SK-N-SH treated with all-trans-retinoic acid at 6 μM for 48 hours (cell line): ENCODE data around the gene RASD2.

Source experiments
- ATAC-seq: fragments of 200-7000 bp; cut with Tn5 transposase; 3 replicates; pipeline ENCODE4 v1.9.1; 2020; ENCODE audit warnings: mild to moderate bottlenecking, moderate library complexity
- ARNTL ChIP-seq: fragments of 450-650 bp; formaldehyde crosslinking; IDR thresholded peaks from 2 replicates; pipeline ENCODE4 v1.5.0; 2020; ENCODE audit warnings: low read depth, mild to moderate bottlenecking, moderate library complexity, borderline replicate concordance
- BACH2 ChIP-seq: fragments of 250-450 bp; sonication (Bioruptor Pico); IDR thresholded peaks from 2 replicates; pipeline ENCODE4 v1.9.0; 2021; ENCODE audit warnings: mild to moderate bottlenecking, borderline replicate concordance
- CSDC2 ChIP-seq: fragments of 250-450 bp; sonication (Bioruptor Pico); IDR thresholded peaks from 2 replicates; pipeline ENCODE4 v1.5.0; 2020; ENCODE audit warnings: mild to moderate bottlenecking, moderate library complexity
- ESRRG ChIP-seq: fragments of 250-450 bp; sonication (Bioruptor Pico); IDR thresholded peaks from 2 replicates; pipeline ENCODE4 v1.6.1; 2021; ENCODE audit warnings: mild to moderate bottlenecking
- GLIS3 ChIP-seq: fragments of 250-450 bp; sonication (Bioruptor Pico); IDR thresholded peaks from 2 replicates; pipeline ENCODE4 v1.5.0; 2020; ENCODE audit warnings: mild to moderate bottlenecking, moderate library complexity
- ISL1 ChIP-seq: fragments of 250-450 bp; sonication (Bioruptor Pico); IDR thresholded peaks from 2 replicates; pipeline ENCODE4 v2.1.2; 2022; ENCODE audit warnings: mild to moderate bottlenecking, moderate library complexity
- OSR1 ChIP-seq: fragments of 250-450 bp; sonication (Bioruptor Pico); IDR thresholded peaks from 2 replicates; pipeline ENCODE4 v1.8.0; 2022; ENCODE audit warnings: moderate library complexity, mild to moderate bottlenecking, inconsistent platforms
- PPARA ChIP-seq: fragments of 250-450 bp; sonication (Bioruptor Pico); IDR thresholded peaks from 2 replicates; pipeline ENCODE4 v1.5.0; 2020; ENCODE audit warnings: mild to moderate bottlenecking, borderline replicate concordance
- SNAI2 ChIP-seq: fragments of 250-450 bp; sonication (Bioruptor Pico); IDR thresholded peaks from 2 replicates; pipeline ENCODE4 v1.5.0; 2020; ENCODE audit warnings: mild to moderate bottlenecking, moderate library complexity
- TCF4 ChIP-seq: fragments of 250-450 bp; sonication (Bioruptor Pico); IDR thresholded peaks from 2 replicates; pipeline ENCODE4 v1.8.0; 2021; ENCODE audit warnings: mild to moderate bottlenecking, moderate library complexity, borderline replicate concordance
- ZC3H10 ChIP-seq: fragments of 250-450 bp; sonication (Bioruptor Pico); IDR thresholded peaks from 2 replicates; pipeline ENCODE4 v1.5.1; 2021; ENCODE audit warnings: mild to moderate bottlenecking, moderate library complexity
- ZFP3 ChIP-seq: fragments of 250-450 bp; sonication (Bioruptor Pico); IDR thresholded peaks from 2 replicates; pipeline ENCODE4 v1.5.0; 2020; ENCODE audit warnings: mild to moderate bottlenecking, moderate library complexity
- ZFP30 ChIP-seq: fragments of 450-650 bp; formaldehyde crosslinking; IDR thresholded peaks from 2 replicates; pipeline ENCODE4 v1.5.0; 2022; ENCODE audit warnings: mild to moderate bottlenecking, moderate library complexity
- ZNF565 ChIP-seq: fragments of 450-650 bp; formaldehyde crosslinking; conservative IDR thresholded peaks from 2 replicates; pipeline ENCODE4 v1.5.0; 2020; ENCODE audit warnings: low read depth, mild to moderate bottlenecking, moderate library complexity
- ZNF70 ChIP-seq: fragments of 450-650 bp; formaldehyde crosslinking; IDR thresholded peaks from 2 replicates; pipeline ENCODE4 v1.5.0; 2020; ENCODE audit warnings: mild to moderate bottlenecking, moderate library complexity
- TF ChIP-seq, protein P1 (sequence below): fragments of 250-450 bp; sonication (Bioruptor Pico); IDR thresholded peaks from 2 replicates; pipeline ENCODE4 v1.5.0; 2020; ENCODE audit warnings: mild to moderate bottlenecking, moderate library complexity
- TF ChIP-seq, protein P2 (sequence below): fragments of 250-450 bp; sonication (Bioruptor Pico); IDR thresholded peaks from 2 replicates; pipeline ENCODE4 v1.5.1; 2020; ENCODE audit warnings: low read depth, mild to moderate bottlenecking, moderate library complexity
- TF ChIP-seq, protein P3 (sequence below): fragments of 250-450 bp; sonication (Bioruptor Pico); IDR thresholded peaks from 2 replicates; pipeline ENCODE4 v1.8.0; 2020; ENCODE audit warnings: mild to moderate bottlenecking, moderate library complexity, borderline replicate concordance
- TF ChIP-seq, protein P4 (sequence below): fragments of 250-450 bp; sonication (Bioruptor Pico); IDR thresholded peaks from 2 replicates; pipeline ENCODE4 v1.8.0; 2021; ENCODE audit warnings: low read depth, mild to moderate bottlenecking, moderate library complexity, borderline replicate concordance
- TF ChIP-seq, protein P5 (sequence below): fragments of 250-450 bp; sonication (Bioruptor Pico); IDR thresholded peaks from 2 replicates; pipeline ENCODE4 v1.5.1; 2021; ENCODE audit warnings: mild to moderate bottlenecking, moderate library complexity

RASD2 gene

DNA sequence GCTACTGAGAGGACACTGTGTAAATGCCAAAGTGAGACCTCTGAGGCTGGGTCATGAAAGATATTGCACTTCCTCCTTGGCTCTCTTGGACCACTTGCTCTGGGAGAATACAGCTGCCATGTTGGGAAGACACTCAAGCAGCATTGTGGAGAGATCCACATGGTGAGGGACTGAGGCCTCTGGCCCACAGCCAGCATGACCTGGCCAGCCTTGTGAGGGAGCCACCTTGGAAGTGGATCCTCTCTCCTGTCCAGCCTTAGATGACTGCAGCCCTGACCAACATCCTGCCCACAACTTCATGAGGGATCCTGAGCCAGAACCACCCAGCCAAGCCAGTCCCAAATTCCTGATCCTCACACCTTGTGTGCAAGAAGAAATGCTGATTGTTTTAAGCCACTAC lies 46.1 kb downstream of the RASD2 start:
- ATAC-seq, result no peak
- TF ChIP-seq OSR1 (CRISPR knock-in tag) (no peak), ZFP30 (no peak), ZC3H10 (CRISPR knock-in tag) (no peak), ZNF565 (peak; percentile 87; the same call in 1 of the 2 replicates)

DNA sequence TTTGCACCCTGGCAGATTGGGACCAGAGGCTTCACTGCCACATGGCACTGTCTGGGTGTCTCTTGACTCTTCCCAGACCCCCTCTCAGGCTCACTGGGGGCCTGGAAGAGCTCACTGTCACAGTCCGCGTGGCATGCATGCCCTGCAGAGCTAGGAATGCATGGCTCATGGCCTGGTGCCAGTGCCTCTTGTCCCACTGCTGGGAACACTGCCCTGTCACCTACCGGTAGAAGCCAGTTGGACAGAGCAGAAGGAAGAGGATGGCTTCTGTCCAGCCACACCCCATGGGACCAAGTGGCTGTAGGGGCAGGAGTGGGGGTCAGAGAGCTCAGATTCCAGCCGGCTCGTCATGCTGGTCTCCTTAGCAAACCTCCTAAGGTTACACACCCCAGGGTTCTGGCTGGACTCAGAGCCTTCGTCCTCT lies 46.8 kb downstream of the RASD2 start:
- TF ChIP-seq ZC3H10 (CRISPR knock-in tag) (no peak), ARNTL (no peak), TCF4 (CRISPR knock-in tag) (peak; percentile 83)
- TF ChIP-seq, protein P1, sequence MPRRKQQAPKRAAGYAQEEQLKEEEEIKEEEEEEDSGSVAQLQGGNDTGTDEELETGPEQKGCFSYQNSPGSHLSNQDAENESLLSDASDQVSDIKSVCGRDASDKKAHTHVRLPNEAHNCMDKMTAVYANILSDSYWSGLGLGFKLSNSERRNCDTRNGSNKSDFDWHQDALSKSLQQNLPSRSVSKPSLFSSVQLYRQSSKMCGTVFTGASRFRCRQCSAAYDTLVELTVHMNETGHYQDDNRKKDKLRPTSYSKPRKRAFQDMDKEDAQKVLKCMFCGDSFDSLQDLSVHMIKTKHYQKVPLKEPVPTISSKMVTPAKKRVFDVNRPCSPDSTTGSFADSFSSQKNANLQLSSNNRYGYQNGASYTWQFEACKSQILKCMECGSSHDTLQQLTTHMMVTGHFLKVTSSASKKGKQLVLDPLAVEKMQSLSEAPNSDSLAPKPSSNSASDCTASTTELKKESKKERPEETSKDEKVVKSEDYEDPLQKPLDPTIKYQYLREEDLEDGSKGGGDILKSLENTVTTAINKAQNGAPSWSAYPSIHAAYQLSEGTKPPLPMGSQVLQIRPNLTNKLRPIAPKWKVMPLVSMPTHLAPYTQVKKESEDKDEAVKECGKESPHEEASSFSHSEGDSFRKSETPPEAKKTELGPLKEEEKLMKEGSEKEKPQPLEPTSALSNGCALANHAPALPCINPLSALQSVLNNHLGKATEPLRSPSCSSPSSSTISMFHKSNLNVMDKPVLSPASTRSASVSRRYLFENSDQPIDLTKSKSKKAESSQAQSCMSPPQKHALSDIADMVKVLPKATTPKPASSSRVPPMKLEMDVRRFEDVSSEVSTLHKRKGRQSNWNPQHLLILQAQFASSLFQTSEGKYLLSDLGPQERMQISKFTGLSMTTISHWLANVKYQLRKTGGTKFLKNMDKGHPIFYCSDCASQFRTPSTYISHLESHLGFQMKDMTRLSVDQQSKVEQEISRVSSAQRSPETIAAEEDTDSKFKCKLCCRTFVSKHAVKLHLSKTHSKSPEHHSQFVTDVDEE (CRISPR knock-in tag), result peak; percentile 52; the same call in 1 of the 2 replicates

DNA sequence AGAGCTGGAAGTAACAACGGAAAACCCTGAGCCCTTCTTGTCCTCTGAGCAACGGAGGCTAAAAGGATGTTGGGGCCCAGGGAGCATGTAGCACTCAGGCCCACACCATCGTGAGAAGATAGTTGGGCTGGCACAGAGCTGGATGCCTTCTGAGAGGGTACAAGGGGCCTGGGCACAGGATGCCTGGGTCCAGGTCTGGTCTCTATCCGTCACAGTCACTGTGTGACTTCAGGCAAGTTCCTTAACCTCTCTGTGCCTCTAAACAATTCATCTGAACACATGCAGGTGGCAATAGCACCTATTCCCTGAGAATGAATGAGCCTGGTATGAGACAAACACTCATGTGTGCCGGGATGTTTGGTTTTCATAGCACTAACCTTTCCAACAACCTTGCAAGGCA lies 47.3 kb downstream of the RASD2 start:
- ATAC-seq, result no peak
- TF ChIP-seq CSDC2 (no peak), GLIS3 (CRISPR knock-in tag) (no peak)
- TF ChIP-seq, protein P2, sequence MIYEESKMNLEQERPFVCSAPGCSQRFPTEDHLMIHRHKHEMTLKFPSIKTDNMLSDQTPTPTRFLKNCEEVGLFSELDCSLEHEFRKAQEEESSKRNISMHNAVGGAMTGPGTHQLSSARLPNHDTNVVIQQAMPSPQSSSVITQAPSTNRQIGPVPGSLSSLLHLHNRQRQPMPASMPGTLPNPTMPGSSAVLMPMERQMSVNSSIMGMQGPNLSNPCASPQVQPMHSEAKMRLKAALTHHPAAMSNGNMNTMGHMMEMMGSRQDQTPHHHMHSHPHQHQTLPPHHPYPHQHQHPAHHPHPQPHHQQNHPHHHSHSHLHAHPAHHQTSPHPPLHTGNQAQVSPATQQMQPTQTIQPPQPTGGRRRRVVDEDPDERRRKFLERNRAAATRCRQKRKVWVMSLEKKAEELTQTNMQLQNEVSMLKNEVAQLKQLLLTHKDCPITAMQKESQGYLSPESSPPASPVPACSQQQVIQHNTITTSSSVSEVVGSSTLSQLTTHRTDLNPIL (CRISPR knock-in tag), result no peak
- TF ChIP-seq, all 23 proteins: peak for 0

More for the DNA sequence above, 46.8 kb downstream of the RASD2 start:
- ATAC-seq, result peak; percentile 38

DNA sequence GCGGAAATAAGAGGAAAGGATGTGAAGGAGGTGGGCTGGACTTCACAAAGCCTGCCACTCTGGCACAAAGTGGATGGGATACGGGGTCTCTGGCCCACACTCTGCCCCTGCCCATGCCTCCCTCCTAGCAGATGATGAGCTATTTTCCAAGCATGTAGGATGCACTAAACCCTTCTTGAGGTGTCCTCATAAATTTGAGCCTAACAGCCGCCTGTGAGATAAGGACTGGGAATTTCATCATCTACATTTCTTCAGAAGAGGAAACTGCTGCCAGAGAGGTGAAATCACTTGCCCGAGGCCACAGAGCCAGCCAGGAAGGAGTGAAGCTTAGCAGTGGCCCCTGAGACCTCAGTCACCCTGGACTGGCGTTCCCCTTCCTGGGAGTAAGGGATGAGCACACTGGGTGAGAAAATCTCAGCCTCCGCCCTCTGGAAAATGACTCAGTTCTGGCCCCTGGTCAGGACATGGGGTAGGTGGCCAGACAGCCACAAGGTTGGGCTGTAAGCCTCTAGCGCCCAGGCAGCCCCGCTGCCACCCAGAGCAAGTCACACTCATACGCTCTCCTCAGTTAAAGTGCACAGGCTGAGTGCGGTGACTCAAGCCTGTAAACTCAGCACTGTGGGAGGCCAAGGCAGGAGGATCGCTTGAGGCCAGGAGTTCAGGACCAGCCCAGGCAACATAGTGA lies 48.6 kb downstream of the RASD2 start:
- no peak for TF ChIP-seq TCF4 (CRISPR knock-in tag)
- TF ChIP-seq, protein P1 (CRISPR knock-in tag), result no peak
- TF ChIP-seq ZFP30, result no peak
- peak; percentile 82 for TF ChIP-seq ZFP3 (CRISPR knock-in tag)
- peak; percentile 75 for TF ChIP-seq ISL1 (CRISPR knock-in tag)
- ATAC-seq, result peak; percentile 56

DNA sequence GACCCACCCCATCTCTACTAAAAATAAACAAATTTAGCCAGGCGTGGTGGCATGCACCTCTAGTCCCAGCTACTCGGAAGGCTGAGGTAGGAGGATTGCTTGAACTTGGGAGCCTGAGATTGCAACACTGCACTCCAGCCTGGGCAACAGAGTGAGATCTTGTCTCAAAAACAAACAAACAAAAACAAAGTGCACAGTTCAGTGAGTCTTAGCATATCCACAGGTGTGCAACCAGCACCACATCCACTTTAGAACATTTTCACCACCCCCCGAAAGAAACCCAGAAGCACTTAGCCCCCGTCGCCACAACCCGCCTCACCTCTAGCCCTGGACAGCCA lies 49.1 kb downstream of the RASD2 start:
- ATAC-seq, result no peak
- no peak for TF ChIP-seq TCF4 (CRISPR knock-in tag)
- TF ChIP-seq, protein P3, sequence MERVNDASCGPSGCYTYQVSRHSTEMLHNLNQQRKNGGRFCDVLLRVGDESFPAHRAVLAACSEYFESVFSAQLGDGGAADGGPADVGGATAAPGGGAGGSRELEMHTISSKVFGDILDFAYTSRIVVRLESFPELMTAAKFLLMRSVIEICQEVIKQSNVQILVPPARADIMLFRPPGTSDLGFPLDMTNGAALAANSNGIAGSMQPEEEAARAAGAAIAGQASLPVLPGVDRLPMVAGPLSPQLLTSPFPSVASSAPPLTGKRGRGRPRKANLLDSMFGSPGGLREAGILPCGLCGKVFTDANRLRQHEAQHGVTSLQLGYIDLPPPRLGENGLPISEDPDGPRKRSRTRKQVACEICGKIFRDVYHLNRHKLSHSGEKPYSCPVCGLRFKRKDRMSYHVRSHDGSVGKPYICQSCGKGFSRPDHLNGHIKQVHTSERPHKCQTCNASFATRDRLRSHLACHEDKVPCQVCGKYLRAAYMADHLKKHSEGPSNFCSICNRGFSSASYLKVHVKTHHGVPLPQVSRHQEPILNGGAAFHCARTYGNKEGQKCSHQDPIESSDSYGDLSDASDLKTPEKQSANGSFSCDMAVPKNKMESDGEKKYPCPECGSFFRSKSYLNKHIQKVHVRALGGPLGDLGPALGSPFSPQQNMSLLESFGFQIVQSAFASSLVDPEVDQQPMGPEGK, result no peak
- TF ChIP-seq GLIS3 (CRISPR knock-in tag), result no peak
- no peak for TF ChIP-seq ZNF70 (CRISPR knock-in tag)
- TF ChIP-seq, protein P4, sequence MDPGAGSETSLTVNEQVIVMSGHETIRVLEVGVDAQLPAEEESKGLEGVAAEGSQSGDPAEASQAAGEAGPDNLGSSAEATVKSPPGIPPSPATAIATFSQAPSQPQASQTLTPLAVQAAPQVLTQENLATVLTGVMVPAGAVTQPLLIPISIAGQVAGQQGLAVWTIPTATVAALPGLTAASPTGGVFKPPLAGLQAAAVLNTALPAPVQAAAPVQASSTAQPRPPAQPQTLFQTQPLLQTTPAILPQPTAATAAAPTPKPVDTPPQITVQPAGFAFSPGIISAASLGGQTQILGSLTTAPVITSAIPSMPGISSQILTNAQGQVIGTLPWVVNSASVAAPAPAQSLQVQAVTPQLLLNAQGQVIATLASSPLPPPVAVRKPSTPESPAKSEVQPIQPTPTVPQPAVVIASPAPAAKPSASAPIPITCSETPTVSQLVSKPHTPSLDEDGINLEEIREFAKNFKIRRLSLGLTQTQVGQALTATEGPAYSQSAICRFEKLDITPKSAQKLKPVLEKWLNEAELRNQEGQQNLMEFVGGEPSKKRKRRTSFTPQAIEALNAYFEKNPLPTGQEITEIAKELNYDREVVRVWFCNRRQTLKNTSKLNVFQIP (CRISPR knock-in tag), result no peak
- no peak for TF ChIP-seq SNAI2 (CRISPR knock-in tag)
- TF ChIP-seq ESRRG (CRISPR knock-in tag), result no peak
- TF ChIP-seq PPARA, result no peak
- TF ChIP-seq ZFP30, result no peak
- TF ChIP-seq, protein P2 (CRISPR knock-in tag), result no peak
- no peak for TF ChIP-seq CSDC2
- no peak for TF ChIP-seq BACH2 (CRISPR knock-in tag)
- TF ChIP-seq, protein P5, sequence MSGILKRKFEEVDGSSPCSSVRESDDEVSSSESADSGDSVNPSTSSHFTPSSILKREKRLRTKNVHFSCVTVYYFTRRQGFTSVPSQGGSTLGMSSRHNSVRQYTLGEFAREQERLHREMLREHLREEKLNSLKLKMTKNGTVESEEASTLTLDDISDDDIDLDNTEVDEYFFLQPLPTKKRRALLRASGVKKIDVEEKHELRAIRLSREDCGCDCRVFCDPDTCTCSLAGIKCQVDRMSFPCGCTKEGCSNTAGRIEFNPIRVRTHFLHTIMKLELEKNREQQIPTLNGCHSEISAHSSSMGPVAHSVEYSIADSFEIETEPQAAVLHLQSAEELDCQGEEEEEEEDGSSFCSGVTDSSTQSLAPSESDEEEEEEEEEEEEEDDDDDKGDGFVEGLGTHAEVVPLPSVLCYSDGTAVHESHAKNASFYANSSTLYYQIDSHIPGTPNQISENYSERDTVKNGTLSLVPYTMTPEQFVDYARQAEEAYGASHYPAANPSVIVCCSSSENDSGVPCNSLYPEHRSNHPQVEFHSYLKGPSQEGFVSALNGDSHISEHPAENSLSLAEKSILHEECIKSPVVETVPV (CRISPR knock-in tag), result no peak
- no peak for TF ChIP-seq ZFP3 (CRISPR knock-in tag)
